C4-2B (cell line): ENCODE measurements around the gene TNRC18.

Experiments
- ZFX ChIP-seq: fragments of 450-650 bp; IDR thresholded peaks from 2 replicates; pipeline ENCODE4 v1.6.1; 2017
- TF ChIP-seq, protein P1 (sequence below): fragments of 450-650 bp; conservative IDR thresholded peaks from 2 replicates; pipeline ENCODE4 v1.5.1; 2017; ENCODE audit warnings: mild to moderate bottlenecking

DNA sequence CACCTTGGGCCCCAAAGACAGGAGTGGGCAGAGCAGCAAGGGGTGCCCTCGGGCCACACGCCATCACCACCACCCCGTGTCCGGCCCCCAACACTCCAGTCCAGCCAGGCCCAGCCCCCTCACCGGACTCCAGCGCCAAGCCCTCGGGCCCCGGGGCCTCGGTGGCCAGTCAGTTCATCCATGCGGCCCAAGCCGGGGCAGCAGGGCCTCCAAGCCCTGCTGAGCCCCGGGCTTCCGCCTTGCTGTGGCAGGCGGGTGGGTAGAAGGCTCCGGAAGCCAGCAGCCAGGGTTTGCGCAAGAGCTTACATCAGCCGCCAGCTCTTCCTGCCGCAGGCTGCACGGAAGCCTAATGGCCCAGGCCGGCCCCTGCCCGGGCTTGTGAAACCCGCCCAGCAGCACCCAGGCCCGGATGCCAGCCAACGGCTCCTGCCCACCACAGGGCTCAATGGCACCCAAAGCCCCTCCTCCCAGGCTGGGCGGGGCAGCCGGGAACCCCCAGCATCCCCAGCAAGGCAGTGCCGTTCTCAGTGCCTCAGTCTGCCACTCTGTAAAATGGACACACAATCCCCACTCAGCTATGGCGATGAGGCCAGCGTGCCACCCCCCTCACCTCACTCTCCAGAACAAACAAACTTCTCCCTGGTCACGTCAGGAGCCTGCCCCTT, 26.5 kb downstream of the TNRC18 start:
- TF ChIP-seq, protein P1, sequence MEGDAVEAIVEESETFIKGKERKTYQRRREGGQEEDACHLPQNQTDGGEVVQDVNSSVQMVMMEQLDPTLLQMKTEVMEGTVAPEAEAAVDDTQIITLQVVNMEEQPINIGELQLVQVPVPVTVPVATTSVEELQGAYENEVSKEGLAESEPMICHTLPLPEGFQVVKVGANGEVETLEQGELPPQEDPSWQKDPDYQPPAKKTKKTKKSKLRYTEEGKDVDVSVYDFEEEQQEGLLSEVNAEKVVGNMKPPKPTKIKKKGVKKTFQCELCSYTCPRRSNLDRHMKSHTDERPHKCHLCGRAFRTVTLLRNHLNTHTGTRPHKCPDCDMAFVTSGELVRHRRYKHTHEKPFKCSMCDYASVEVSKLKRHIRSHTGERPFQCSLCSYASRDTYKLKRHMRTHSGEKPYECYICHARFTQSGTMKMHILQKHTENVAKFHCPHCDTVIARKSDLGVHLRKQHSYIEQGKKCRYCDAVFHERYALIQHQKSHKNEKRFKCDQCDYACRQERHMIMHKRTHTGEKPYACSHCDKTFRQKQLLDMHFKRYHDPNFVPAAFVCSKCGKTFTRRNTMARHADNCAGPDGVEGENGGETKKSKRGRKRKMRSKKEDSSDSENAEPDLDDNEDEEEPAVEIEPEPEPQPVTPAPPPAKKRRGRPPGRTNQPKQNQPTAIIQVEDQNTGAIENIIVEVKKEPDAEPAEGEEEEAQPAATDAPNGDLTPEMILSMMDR: no peak
- no peak for TF ChIP-seq ZFX
